GM18505 (cell line): Measurements from ENCODE around the gene SLC25A45.

Experiments
- ATAC-seq: cut with Tn5 transposase; IDR thresholded peaks from one replicate; pipeline ENCODE4 v1.9.1; 2021; ENCODE audit not compliant: unreplicated experiment
- POLR2A ChIP-seq: IDR thresholded peaks from 4 replicates; pipeline ENCODE4 v1.6.1; 2011; ENCODE audit warnings: borderline replicate concordance; ENCODE audit not compliant: insufficient read depth, insufficient read length; ENCODE audit errors: extremely low read depth

SLC25A45 gene

GRCh38 chr11:65384301-65384889, 1.9 kb upstream of the SLC25A45 start:
- ATAC-seq = no peak
- no peak for TF ChIP-seq POLR2A

GRCh38 chr11:65383778-65384177, 1.3 kb upstream of the SLC25A45 start:
- ATAC-seq = no peak
- no peak for TF ChIP-seq POLR2A

- no peak for TF ChIP-seq POLR2A
These were observed 440 bp upstream of the SLC25A45 start for GRCh38 chr11:65382804-65383368.

GRCh38 chr11:65381716-65382032, 772 bp downstream of the SLC25A45 start:
- peak; percentile 2 for ATAC-seq
- no peak for TF ChIP-seq POLR2A

More at GRCh38 chr11:65382804-65383368, 440 bp upstream of the SLC25A45 start:
- no peak for ATAC-seq

GRCh38 chr11:65380460-65381119, 1.9 kb downstream of the SLC25A45 start:
- TF ChIP-seq POLR2A = no peak
- ATAC-seq = no peak

- no peak for TF ChIP-seq POLR2A
These were observed 2.6 kb downstream of the SLC25A45 start for GRCh38 chr11:65379698-65380459.

GRCh38 chr11:65378928-65379638, 3.4 kb downstream of the SLC25A45 start:
- no peak for ATAC-seq
- no peak for TF ChIP-seq POLR2A

More at GRCh38 chr11:65379698-65380459, 2.6 kb downstream of the SLC25A45 start:
- ATAC-seq = no peak

GRCh38 chr11:65378208-65378927, 4.1 kb downstream of the SLC25A45 start:
- no peak for TF ChIP-seq POLR2A
- no peak for ATAC-seq

GRCh38 chr11:65377777-65378176, 4.7 kb downstream of the SLC25A45 start:
- no peak for TF ChIP-seq POLR2A

GRCh38 chr11:65377036-65377435, 5.4 kb downstream of the SLC25A45 start:
- TF ChIP-seq POLR2A = no peak
- no peak for ATAC-seq

More at GRCh38 chr11:65377777-65378176, 4.7 kb downstream of the SLC25A45 start:
- no peak for ATAC-seq

GRCh38 chr11:65376138-65376713, 6.2 kb downstream of the SLC25A45 start:
- no peak for ATAC-seq
- no peak for TF ChIP-seq POLR2A

GRCh38 chr11:65375012-65375411, 7.4 kb downstream of the SLC25A45 start:
- no peak for ATAC-seq
- TF ChIP-seq POLR2A = no peak
